Activated CD8-positive, alpha-beta memory T cell treated with anti-CD3 and anti-CD28 coated beads for 24 hours (primary cell): ENCODE results near the gene SALL3.

ENCODE experiments used
- DNase-seq: peaks from one replicate; pipeline ENCODE4 v3.0.0-alpha.2; 2020

SALL3 gene

DNA sequence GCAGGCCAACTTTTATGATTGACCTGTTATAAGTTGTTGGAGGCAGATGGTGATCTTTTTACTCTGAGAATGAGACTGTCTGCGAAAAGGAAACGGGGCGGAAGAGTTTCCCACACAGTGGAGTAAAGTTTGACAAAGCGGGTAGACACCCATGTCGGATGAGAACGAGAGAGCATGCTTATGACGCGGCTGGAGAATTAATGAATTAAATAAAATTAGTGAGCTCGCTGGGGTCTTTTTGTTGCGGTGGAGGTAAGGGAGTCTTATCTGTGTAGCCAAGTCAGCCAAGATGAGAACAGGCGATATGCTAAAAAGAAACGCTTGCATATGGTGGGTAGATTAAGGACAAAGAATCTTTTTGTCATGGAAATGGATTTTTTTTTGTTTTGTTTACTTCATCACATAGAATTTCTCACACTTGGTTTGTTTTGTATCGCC lies 1.8 kb downstream of the SALL3 start:
- no peak for DNase-seq

GRCh38 chr18:78981989-78982620 lies 2.5 kb downstream of the SALL3 start:
- no peak for DNase-seq

- no peak for DNase-seq
Observed at GRCh38 chr18:78983512-78983911, 3.9 kb downstream of the SALL3 start.

DNA sequence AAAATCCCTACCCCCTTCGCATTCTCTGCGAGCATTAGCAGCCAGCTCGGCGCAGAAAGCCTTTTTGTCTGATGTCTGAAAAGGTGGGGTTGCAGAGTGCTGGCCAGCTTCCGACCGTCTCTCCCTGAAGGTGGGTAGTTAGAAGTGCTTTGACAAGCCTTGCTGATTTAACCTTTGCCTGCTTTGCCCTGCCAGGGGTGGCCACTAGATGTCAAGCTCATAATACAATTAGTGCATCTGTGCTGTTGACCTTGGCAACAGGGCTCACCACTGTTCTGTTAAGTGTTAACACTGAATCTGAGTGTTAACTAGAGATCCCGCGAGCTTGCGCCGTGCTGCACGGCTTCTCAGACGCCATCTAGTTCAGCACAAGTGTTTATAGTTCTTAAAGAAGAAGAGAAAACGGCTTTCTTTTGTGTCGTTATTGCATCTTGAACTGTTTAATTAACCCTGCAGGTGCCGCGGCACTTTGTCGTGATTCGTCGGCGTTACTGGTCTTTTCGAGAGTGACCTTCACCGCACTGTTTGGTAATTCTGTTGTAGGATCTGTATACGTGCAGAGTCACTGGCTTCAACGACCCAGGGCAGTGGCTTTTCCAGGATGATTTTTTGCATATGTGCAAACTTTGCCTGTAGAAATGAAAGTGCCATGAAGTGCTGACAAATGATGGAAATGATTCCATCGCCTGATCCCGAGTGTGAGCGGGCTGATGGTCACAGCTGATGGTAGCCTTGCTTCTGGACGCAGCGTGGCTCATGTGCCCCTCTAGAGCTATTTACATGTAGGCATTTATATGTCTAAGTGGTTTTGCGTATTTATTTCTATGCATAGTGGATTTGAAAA lies 5.5 kb downstream of the SALL3 start:
- no peak for DNase-seq

DNA sequence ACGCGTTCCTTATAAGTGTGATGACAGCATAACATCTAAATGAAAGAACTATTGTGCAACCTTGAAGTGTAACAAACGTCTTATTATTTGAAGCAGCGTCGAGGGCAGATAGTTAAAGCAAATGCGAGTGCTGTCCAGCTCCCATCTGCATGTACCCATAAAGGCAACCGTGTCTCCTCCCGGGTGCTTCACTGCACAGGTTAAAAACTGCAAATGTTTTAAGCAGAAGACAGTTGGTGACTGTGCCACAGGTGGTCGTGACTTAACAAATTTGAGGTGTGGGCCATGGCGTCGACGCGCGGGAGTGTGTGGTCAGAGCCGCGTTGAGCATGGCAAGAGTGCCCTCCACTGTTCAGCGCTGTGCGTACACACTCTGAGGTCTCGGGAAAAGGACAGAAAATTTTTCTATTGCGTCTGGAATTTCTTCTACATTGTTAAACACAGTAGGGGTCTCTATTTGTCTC lies 6.4 kb downstream of the SALL3 start:
- DNase-seq, result no peak

DNA sequence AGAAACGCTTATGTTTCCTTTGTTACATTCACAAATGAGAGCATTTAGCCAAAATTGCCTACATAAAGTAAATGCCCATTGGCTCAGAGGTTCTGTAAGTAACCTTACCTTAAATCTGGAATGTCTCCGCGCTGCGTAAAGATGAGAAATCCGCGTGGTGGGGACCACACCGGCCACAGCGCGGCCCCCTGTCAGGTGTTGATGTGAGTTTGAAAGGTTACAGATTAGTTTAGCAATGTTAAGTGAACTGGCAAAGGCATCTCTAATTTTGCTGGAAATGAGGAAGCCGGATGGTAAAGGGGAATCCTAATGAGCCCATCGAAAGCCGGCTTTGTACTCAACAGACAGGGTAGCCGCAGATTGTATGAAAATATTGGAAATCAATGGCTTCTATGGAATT lies 11.8 kb downstream of the SALL3 start:
- DNase-seq, result no peak

- no peak for DNase-seq
Observed at GRCh38 chr18:78992041-78993011, 12.7 kb downstream of the SALL3 start.

GRCh38 chr18:78993014-78993926 lies 13.7 kb downstream of the SALL3 start:
- DNase-seq, result no peak

GRCh38 chr18:78994000-78994399 lies 14.4 kb downstream of the SALL3 start:
- no peak for DNase-seq

GRCh38 chr18:78994531-78994930 lies 14.9 kb downstream of the SALL3 start:
- DNase-seq, result no peak

- DNase-seq, result peak; percentile 41
Observed at GRCh38 chr18:78994977-78995582, 15.5 kb downstream of the SALL3 start.

DNA sequence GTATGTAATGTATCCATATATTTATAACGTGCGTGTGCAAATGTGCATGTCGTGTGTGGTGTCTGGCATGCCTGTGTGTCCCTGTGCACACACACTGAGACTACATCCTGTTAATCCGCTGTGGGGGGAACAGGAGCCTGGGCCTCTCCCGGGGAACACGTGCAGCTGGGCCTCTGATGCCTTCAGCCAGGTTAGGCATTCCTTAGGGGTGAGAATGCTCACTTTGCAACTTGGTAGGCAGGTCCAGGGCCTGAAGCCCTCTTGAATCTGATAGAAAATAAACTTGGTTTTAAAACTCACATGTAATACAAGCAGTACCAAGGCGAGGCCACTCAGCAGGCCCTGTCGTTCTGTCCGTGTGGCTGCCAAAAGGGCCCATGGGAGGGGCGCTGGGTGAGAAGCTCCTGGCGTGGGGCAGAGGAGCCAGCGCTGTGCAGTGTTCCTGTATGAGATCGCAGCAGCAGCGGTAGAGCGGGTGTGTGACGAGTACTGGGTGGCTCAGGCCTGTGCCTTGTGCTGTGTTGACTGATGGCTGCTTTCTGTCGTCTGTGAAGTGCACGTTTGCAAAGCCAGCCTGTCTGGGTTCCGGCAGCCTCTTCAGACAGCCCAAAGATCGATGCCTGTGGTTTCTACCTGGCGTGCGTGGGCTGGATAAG lies 16.2 kb downstream of the SALL3 start:
- no peak for DNase-seq

- no peak for DNase-seq
Observed at GRCh38 chr18:78996741-78997490, 17.3 kb downstream of the SALL3 start.

DNA sequence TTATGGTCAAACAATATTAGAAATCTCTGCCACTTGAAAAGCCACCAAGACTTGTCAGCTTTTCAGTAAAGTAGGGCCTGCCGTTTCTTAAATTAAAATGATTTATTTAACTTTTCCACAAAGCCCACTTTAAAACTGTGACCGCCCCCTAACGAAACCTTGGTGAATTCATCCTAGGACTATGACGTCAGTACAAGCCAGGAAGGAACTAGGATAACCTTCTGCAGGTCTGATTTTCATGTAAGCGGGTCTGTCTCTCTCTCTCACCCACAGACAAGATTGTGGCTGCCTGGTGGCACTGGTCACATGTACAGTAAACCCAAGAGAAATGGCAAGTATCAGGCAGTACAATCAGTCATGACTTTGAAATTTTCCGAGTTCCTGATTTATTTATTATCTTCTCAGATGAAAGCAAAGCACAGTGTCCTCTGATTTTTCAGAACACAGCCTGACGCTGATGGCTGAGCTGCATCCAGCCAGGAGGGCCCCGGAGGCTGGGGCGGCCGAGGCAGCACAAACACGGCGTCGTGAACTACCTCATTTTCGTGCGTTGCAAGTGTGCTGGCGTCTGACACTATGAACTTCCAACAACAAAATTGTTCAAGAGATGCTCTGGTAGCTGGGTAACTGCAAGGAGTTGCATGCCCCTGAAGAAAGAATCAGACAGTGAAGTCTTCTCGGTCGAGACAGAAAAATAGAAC lies 18.9 kb downstream of the SALL3 start:
- DNase-seq, result no peak

DNA sequence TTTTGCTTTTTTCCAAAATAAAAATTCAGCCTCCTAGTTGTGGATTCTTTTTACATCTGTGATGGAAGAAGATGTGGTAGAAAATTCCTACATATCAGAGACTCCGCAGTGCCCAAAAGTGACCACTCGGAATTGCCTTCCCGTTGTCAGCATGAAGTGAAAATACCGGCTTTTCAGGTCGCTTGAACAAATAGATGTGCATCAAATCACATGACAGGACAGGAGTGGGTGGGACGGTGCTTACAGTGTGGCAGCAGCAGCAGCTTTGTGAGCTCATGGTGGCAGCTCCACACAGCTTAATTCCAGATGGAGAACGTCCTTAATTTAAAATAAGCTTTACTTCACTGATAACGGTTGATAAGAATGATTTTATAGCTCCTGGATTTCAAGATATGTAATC lies 20.3 kb downstream of the SALL3 start:
- DNase-seq, result no peak

DNA sequence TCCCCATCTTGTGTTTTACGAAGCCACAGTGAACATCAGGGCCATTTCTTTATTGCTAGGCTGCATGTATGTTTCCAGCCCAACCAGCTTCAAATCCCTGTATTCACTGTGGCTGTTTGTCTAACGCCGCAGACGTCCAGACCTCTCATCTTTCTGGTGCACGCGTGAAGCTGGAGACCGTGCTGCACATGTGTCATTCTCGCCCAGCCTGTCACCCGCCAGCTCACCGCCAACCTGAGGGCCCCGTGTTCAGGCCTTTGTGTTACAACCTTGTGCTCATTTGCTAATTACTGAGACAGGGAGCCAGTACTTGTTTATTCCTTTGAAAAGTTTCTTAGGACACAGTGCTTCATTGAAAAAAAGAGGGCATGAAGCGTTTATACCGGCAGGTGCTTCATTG lies 21.4 kb downstream of the SALL3 start:
- DNase-seq, result no peak

GRCh38 chr18:79005653-79006052 lies 26.0 kb downstream of the SALL3 start:
- DNase-seq, result no peak

- no peak for DNase-seq
Observed at GRCh38 chr18:79006106-79006795, 26.6 kb downstream of the SALL3 start.

GRCh38 chr18:79007440-79007839 lies 27.8 kb downstream of the SALL3 start:
- DNase-seq, result no peak
